Naive thymus-derived CD4-positive, alpha-beta T cell (primary cell): ENCODE measurements around the gene PRCD. TPM values are rescaled to one million over a fixed set of nuclear protein-coding genes. Genes with fewer than 3 reads are reported as not detected.

Source experiments
- ATAC-seq: fragments of 150-1000 bp; cut with Tn5 transposase; 2 replicates; pipeline ENCODE4 v1.10.0; 2021; ENCODE audit warnings: mild to moderate bottlenecking, moderate library complexity
- CTCF ChIA-PET: fragments of 350-600 bp; sonication (Branson Sonifier 250); formaldehyde crosslinking; loops from one replicate; lab custom pipeline; 2021; ENCODE audit warnings: antibody characterized with exemption; lab: Charles Lee
- POLR2A ChIA-PET: fragments of 350-600 bp; sonication (Branson Sonifier 250); formaldehyde crosslinking; loops from one replicate; lab custom pipeline; 2021; ENCODE audit warnings: antibody characterized with exemption, inconsistent platforms; lab: Charles Lee
- DNase-seq, 9 donors: peaks; one replicate each; pipeline versions ENCODE4 v3.0.0 to v3.0.0-alpha.2; 2020 to 2022; ENCODE audit warnings: mixed read lengths in 1 of 9
- H3K27ac ChIP-seq: one replicate; pipeline ENCODE4 v1.7.0; 2013; ENCODE audit warnings: mild to moderate bottlenecking, low read depth, low read length, moderate library complexity
- H3K27me3 ChIP-seq, 2 donors: one replicate each; pipeline ENCODE4 v1.7.0; 2013; ENCODE audit warnings: low read length in 2 of 2, mild to moderate bottlenecking in 2 of 2, moderate library complexity in 2 of 2; ENCODE audit not compliant: control insufficient read depth in 2 of 2, insufficient read depth in 2 of 2
- H3K36me3 ChIP-seq, 3 experiments: 1 replicate in 2 of 3; 2 replicates in 1 of 3; pipeline ENCODE4 v1.7.0; 2013; ENCODE audit warnings: low read length in 3 of 3, mild to moderate bottlenecking in 3 of 3, moderate library complexity in 1 of 3; ENCODE audit not compliant: insufficient read depth in 3 of 3, control insufficient read depth in 2 of 3
- H3K4me1 ChIP-seq, 2 donors: one replicate each; pipeline ENCODE4 v1.7.0; 2013; ENCODE audit warnings: low read length in 2 of 2, mild to moderate bottlenecking in 2 of 2, moderate library complexity in 1 of 2; ENCODE audit not compliant: control insufficient read depth in 2 of 2, insufficient read depth in 2 of 2
- H3K4me3 ChIP-seq: 2 replicates; pipeline ENCODE4 v1.7.0; 2013; ENCODE audit warnings: mild to moderate bottlenecking, low read length
- H3K9me3 ChIP-seq, 3 experiments: 1 replicate in 2 of 3; 2 replicates in 1 of 3; pipeline ENCODE4 v1.7.0; 2013; ENCODE audit warnings: low read length in 3 of 3; ENCODE audit not compliant: control insufficient read depth in 2 of 3
- H3K27ac Mint-ChIP-seq, 9 donors: one replicate each; pipeline ENCODE4 v1.8.0; 2020 to 2022; ENCODE audit warnings: mixed read lengths in 9 of 9, mild to moderate bottlenecking in 8 of 9, moderate library complexity in 5 of 9, inconsistent platforms in 2 of 9
- H3K27me3 Mint-ChIP-seq, 5 donors: one replicate each; pipeline ENCODE4 v1.8.0; 2021 to 2022; ENCODE audit warnings: mixed read lengths in 5 of 5, mild to moderate bottlenecking in 1 of 5
- H3K36me3 Mint-ChIP-seq, 5 donors: one replicate each; pipeline ENCODE4 v1.8.0; 2020 to 2022; ENCODE audit warnings: mixed read lengths in 5 of 5, mild to moderate bottlenecking in 3 of 5, inconsistent platforms in 1 of 5
- H3K4me1 Mint-ChIP-seq, 7 donors: one replicate each; pipeline ENCODE4 v1.8.0; 2020 to 2022; ENCODE audit warnings: mixed read lengths in 7 of 7, mild to moderate bottlenecking in 3 of 7, inconsistent platforms in 1 of 7
- H3K4me3 Mint-ChIP-seq, 10 donors: one replicate each; pipeline ENCODE4 v1.8.0; 2020 to 2022; ENCODE audit warnings: mild to moderate bottlenecking in 10 of 10, mixed read lengths in 10 of 10, moderate library complexity in 6 of 10, inconsistent platforms in 2 of 10
- H3K9me3 Mint-ChIP-seq, 11 donors: one replicate each; pipeline ENCODE4 v1.8.0; 2020 to 2022; ENCODE audit warnings: mixed read lengths in 11 of 11, mild to moderate bottlenecking in 4 of 11, inconsistent platforms in 1 of 11, moderate library complexity in 1 of 11
- intact Hi-C, 2 donors: fragments of 100-400 bp; cut with micrococcal nuclease; formaldehyde crosslinking; loops; one replicate each; pipeline ENCODE4 v1.15.1; 2023
- polyA plus RNA-seq, 2 donors: library from polyadenylated mRNA; unstranded; fragments of 300-500 nt; fragmentation: Illumina TruSeq; gene quantifications; one replicate each; pipeline ENCODE4 v1.2.3, GENCODE V29; 2021
- total RNA-seq, 6 experiments: library from RNA in 5 of 6; stranded (reverse) in 5 of 6; gene quantifications; 1 replicate in 5 of 6; 2 replicates in 1 of 6; pipeline ENCODE4 v1.2.3 and lab custom pipeline; 2021 to 2026

Gene PRCD
- total and polyA plus RNA-seq, 7 experiments from 2014 or later, result 1.3 TPM; not detected in 6

DNA sequence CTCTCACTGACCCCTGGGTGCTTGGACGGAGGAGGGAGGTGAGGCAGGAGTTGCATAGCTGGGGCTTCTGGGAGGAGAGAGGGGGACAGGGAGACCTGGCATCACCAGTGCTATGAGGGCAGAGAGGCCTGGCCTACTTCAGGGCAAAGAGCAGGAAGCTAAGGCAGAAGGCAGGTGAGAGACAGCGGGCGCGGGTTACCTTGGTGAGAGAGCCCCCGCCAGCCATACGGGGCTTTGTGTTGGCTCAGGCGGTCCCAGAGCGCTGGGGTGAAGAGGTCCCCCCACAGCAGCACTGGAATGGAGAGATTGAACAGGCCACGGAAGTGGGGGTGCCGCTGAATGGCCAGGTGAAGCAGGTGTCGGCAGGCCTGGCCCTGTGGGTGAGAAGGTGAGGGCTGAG lies 34.3 kb downstream of the PRCD start:
- CTCF ChIA-PET, result no interaction called here
- Histone ChIP-seq H3K27ac (no peak overlapping the region), H3K4me3 (no peak overlapping the region), H3K27me3 (no peaks in the 10 kb centered on the region), H3K9me3 (no peaks in the 10 kb centered on the region), H3K4me1 (no peaks in the 10 kb centered on the region), H3K36me3 (no peaks in the 10 kb centered on the region)
- POLR2A ChIA-PET, result no interaction called here
- H3K36me3 Mint-ChIP-seq, result no peaks in the 10 kb centered on the region
- ATAC-seq (no peak), DNase-seq (no peak)
- H3K27me3 Mint-ChIP-seq, result no peaks in the 10 kb centered on the region
- intact Hi-C loops, result no loop called here
- no peaks in the 10 kb centered on the region for H3K9me3 Mint-ChIP-seq
- H3K27ac Mint-ChIP-seq, result no peak overlapping the region
- H3K4me1 Mint-ChIP-seq, result peaks cover 0 to 2% (median 0%) of the 10 kb centered on the region in 7 donors
- no peak overlapping the region for H3K4me3 Mint-ChIP-seq

DNA sequence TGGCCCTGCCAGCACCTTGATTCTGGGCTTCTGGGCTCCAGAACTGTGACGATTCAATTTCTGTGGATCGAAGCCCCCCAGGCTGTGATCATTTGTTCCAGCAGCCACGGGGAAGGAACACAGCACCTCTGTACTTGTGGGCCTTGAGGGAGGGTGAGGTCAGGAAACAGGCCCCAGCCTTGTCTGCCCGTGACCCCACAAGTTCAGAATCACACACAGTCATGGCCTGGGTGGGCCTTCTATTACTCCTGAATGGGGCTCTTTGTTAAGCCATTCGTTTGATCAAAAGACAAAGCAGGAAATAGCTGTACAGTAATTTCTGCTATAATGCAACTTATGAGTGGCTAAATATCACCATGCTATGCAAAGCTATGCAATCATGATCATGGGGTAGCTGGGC lies 35.7 kb downstream of the PRCD start:
- Histone ChIP-seq H3K36me3 (no peaks in the 10 kb centered on the region), H3K27ac (no peak overlapping the region), H3K4me3 (no peak overlapping the region), H3K4me1 (no peaks in the 10 kb centered on the region), H3K9me3 (no peaks in the 10 kb centered on the region), H3K27me3 (no peaks in the 10 kb centered on the region)
- Mint-ChIP-seq H3K27ac (no peak overlapping the region), H3K9me3 (no peaks in the 10 kb centered on the region), H3K4me3 (no peak overlapping the region), H3K4me1 (peaks cover 0 to 7% (median 0%) of the 10 kb centered on the region in 7 donors), H3K27me3 (peaks cover 0 to 6% (median 0%) of the 10 kb centered on the region in 5 donors), H3K36me3 (no peaks in the 10 kb centered on the region)
- CTCF ChIA-PET, result no interaction called here
- intact Hi-C loops, result no loop called here
- ATAC-seq (no peak), DNase-seq (no peak)
- POLR2A ChIA-PET, result no interaction called here

DNA sequence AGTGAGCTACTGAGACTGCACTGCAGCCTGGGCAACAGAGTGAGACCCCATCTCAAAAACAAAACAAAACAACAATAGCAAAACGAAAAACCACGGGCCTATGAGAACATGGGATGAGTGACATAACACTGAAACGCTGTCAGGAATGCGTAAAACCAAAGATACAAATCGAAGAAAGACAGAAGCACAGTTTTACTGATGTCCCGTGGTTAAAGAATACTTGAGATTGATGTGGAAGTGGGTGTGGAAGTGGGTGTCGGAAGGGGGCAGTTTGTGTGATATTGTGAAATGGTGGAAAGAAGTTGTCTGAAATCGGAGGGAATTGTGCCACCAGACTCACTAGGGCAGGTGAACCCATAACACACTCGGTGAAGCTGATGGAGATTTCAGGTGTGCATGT lies 36.3 kb downstream of the PRCD start:
- Histone ChIP-seq H3K4me3 (no peak overlapping the region), H3K27me3 (no peaks in the 10 kb centered on the region), H3K9me3 (no peaks in the 10 kb centered on the region), H3K36me3 (no peaks in the 10 kb centered on the region), H3K27ac (no peak overlapping the region), H3K4me1 (no peaks in the 10 kb centered on the region)
- H3K4me3 Mint-ChIP-seq, result no peak overlapping the region
- peaks cover 0 to 8% (median 0%) of the 10 kb centered on the region in 5 donors for H3K27me3 Mint-ChIP-seq
- peaks cover 0 to 7% (median 0%) of the 10 kb centered on the region in 7 donors for H3K4me1 Mint-ChIP-seq
- H3K36me3 Mint-ChIP-seq, result no peaks in the 10 kb centered on the region
- no peak for ATAC-seq
- no peak for DNase-seq
- no peak overlapping the region for H3K27ac Mint-ChIP-seq
- ChIA-PET CTCF (no interaction called here), POLR2A (no interaction called here)
- intact Hi-C loops, result no loop called here
- H3K9me3 Mint-ChIP-seq, result no peaks in the 10 kb centered on the region

DNA sequence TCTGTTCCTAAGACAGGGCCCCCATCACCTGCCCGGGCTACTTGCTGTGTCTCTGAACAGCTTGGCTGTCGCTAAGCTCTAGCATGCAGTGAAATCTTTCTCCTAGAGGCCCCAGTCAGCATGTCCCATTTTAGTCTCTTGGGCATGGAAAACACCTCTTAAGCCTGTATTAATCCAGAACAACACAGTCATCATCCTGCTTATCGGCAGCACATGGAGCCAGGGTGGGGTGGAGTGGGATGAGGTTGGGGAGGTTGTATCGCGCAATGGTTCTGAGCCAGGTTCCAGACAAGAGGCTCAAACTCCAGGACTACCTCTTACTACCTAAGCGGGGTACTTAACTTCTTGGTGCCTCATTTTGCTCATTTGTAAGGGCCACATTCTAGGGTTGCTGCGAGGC lies 38.0 kb downstream of the PRCD start:
- no peaks in the 10 kb centered on the region for H3K4me1 ChIP-seq
- Mint-ChIP-seq H3K36me3 (no peaks in the 10 kb centered on the region), H3K27me3 (peaks cover 4 to 17% (median 5%) of the 10 kb centered on the region in 5 donors), H3K4me1 (peaks cover 0 to 7% (median 0%) of the 10 kb centered on the region in 7 donors), H3K27ac (no peak overlapping the region), H3K9me3 (no peaks in the 10 kb centered on the region), H3K4me3 (no peak overlapping the region)
- no peak overlapping the region for H3K27ac ChIP-seq
- no peaks in the 10 kb centered on the region for H3K9me3 ChIP-seq
- H3K4me3 ChIP-seq, result no peak overlapping the region
- intact Hi-C loops, result no loop called here
- ATAC-seq, result no peak
- no peaks in the 10 kb centered on the region for H3K27me3 ChIP-seq
- H3K36me3 ChIP-seq, result no peaks in the 10 kb centered on the region
- POLR2A ChIA-PET, result no interaction called here
- no peak for DNase-seq
- CTCF ChIA-PET, result interaction anchor here (0.9 kb wide), 1 partner anchor 104 kb away, joined by 4 read pairs; no protein-coding TSS in a partner anchor

DNA sequence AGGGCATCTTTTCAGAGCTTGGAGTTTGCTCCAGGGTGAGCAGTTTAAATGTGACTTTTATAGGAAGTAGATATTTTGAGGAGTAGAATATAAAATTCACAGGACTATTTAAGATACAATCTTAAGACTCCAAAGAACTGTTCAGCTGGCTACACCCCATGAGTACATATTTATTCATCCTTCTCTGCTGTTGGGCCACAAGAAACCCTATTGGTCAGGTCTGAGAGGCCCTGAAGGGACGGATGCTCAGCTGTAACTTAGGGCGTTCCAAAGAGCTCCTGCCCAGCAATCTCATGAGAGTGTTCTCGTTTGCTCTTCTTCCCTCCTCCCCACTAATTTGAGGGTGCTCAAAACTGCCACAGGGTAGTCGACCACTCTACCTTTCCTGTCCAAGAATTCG lies 38.5 kb downstream of the PRCD start:
- H3K36me3 ChIP-seq, result no peaks in the 10 kb centered on the region
- H3K4me1 ChIP-seq, result no peaks in the 10 kb centered on the region
- H3K27me3 Mint-ChIP-seq, result peaks cover 6 to 22% (median 7%) of the 10 kb centered on the region in 5 donors
- no peak overlapping the region for H3K27ac ChIP-seq
- POLR2A ChIA-PET, result no interaction called here
- no peak for ATAC-seq
- H3K36me3 Mint-ChIP-seq, result no peaks in the 10 kb centered on the region
- H3K9me3 ChIP-seq, result no peaks in the 10 kb centered on the region
- H3K27ac Mint-ChIP-seq, result no peak overlapping the region
- no peak overlapping the region for H3K4me3 ChIP-seq
- no peak overlapping the region for H3K4me3 Mint-ChIP-seq
- no peaks in the 10 kb centered on the region for H3K27me3 ChIP-seq
- no peaks in the 10 kb centered on the region for H3K9me3 Mint-ChIP-seq
- CTCF ChIA-PET, result interaction anchor here (0.9 kb wide), 1 partner anchor 103 kb away, joined by 4 read pairs; no protein-coding TSS in a partner anchor
- DNase-seq, result no peak
- peaks cover 0 to 7% (median 0%) of the 10 kb centered on the region in 7 donors for H3K4me1 Mint-ChIP-seq
- intact Hi-C loops, result no loop called here

DNA sequence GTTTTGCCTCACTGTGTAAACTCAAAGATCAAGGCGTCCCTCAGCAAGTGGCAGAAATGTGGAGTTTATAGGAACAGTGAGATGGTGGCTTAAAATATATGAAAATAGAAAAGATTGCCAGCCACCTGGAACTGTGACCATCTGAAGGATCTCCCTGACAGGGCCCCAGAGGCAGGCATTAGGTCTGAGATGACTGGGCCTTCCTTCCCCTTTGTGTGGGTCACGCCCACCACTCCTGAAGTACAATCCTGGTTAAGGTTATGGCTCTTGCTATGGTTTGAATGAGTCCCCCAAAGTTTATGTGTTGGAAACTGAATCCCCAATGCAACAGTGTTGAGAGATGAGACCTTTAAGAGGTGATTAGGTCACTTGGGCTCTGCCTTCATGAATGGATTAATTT lies 39.4 kb downstream of the PRCD start:
- Mint-ChIP-seq H3K4me3 (no peak overlapping the region), H3K9me3 (no peaks in the 10 kb centered on the region), H3K27ac (no peak overlapping the region), H3K27me3 (peaks cover 9 to 31% (median 13%) of the 10 kb centered on the region in 5 donors), H3K4me1 (peaks cover 0 to 7% (median 0%) of the 10 kb centered on the region in 7 donors), H3K36me3 (no peaks in the 10 kb centered on the region)
- Histone ChIP-seq H3K4me1 (no peaks in the 10 kb centered on the region), H3K27me3 (no peaks in the 10 kb centered on the region), H3K36me3 (no peaks in the 10 kb centered on the region), H3K27ac (no peak overlapping the region), H3K9me3 (no peaks in the 10 kb centered on the region), H3K4me3 (no peak overlapping the region)
- DNase-seq (no peak), ATAC-seq (peak; percentile 49)
- POLR2A ChIA-PET, result interaction anchor here (0.6 kb wide), 1 partner anchor 25 kb away, joined by 4 read pairs; no protein-coding TSS in a partner anchor
- CTCF ChIA-PET, result no interaction called here
- intact Hi-C loops, result no loop called here

DNA sequence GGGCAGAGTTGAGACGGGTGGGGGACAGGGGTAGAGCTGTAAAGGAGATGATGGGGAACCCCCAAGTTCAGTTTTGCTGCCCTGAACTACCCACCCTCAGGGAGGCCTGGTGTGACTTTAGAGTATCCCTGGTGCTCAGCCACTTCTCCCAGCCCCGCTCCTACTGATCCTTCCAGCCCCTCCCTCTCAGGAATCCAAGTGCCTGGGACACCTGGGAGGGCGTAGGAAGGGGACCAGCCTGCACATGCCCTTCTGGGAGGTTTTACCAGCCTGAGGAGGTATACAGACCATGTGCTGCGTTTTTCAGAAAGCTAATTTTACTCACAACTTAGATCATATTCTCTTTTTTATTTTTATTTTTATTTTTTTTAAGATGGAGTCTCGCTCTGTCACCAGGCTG lies 41.7 kb downstream of the PRCD start:
- CTCF ChIA-PET, result no interaction called here
- H3K4me3 ChIP-seq, result no peak overlapping the region
- Mint-ChIP-seq H3K27ac (no peak overlapping the region), H3K4me1 (peaks cover 0 to 10% (median 4%) of the 10 kb centered on the region in 7 donors), H3K9me3 (no peaks in the 10 kb centered on the region), H3K36me3 (no peaks in the 10 kb centered on the region), H3K4me3 (no peak overlapping the region), H3K27me3 (peaks cover 15 to 47% (median 19%) of the 10 kb centered on the region in 5 donors)
- peaks cover 0 to 6% of the 10 kb centered on the region in 2 donors for H3K4me1 ChIP-seq
- no peaks in the 10 kb centered on the region for H3K9me3 ChIP-seq
- DNase-seq, result no peak
- intact Hi-C loops, result no loop called here
- H3K36me3 ChIP-seq, result no peaks in the 10 kb centered on the region
- no peak for ATAC-seq
- H3K27ac ChIP-seq, result no peak overlapping the region
- POLR2A ChIA-PET, result no interaction called here
- peaks cover 0 to 13% of the 10 kb centered on the region in 2 donors for H3K27me3 ChIP-seq
